HT-29 (cell line): Measurements from ENCODE around the gene RNU6-7. TPM values are rescaled to one million over a fixed set of nuclear protein-coding genes. Genes with fewer than 3 reads are reported as not detected.

ENCODE experiments used
- DNase-seq: peaks from one replicate; pipeline ENCODE4 v3.0.0-alpha.2; 2015; ENCODE audit warnings: low spot score
- total RNA-seq: library from RNA; depleted of rRNA; stranded (reverse); fragments of >200 nt; shearing (Covaris generic); gene quantifications from 2 replicates; pipeline ENCODE4 v1.2.3, GENCODE V29; 2014; rRNA removed

Gene RNU6-7
- total RNA-seq = not detected in 2 replicates

GRCh38 chr14:32201816-32202490, at the start of gene RNU6-7:
Gene RNU6-7 (plus strand): TSS chr14:32202045.
- DNase-seq = no peak

GRCh38 chr14:32166029-32166428, 35.8 kb upstream of the RNU6-7 start:
- no peak for DNase-seq

GRCh38 chr14:32166924-32167323, 34.9 kb upstream of the RNU6-7 start:
- no peak for DNase-seq

GRCh38 chr14:32167907-32168306, 33.9 kb upstream of the RNU6-7 start:
- DNase-seq = no peak

- no peak for DNase-seq
Measured at GRCh38 chr14:32169191-32169590, 32.7 kb upstream of the RNU6-7 start.

GRCh38 chr14:32171469-32171868, 30.4 kb upstream of the RNU6-7 start:
- DNase-seq = no peak

GRCh38 chr14:32183151-32184058, 18.4 kb upstream of the RNU6-7 start:
- DNase-seq = peak; percentile 33

GRCh38 chr14:32185097-32185496, 16.7 kb upstream of the RNU6-7 start:
- no peak for DNase-seq

- no peak for DNase-seq
Measured at GRCh38 chr14:32186248-32186647, 15.6 kb upstream of the RNU6-7 start.

GRCh38 chr14:32189811-32190210, 12.0 kb upstream of the RNU6-7 start:
- DNase-seq = no peak

GRCh38 chr14:32190673-32191072, 11.2 kb upstream of the RNU6-7 start:
- no peak for DNase-seq

GRCh38 chr14:32192712-32193373, 9.0 kb upstream of the RNU6-7 start:
- peak; percentile 23 for DNase-seq

- DNase-seq = no peak
Measured at GRCh38 chr14:32193532-32193931, 8.3 kb upstream of the RNU6-7 start.

- DNase-seq = no peak
Measured at GRCh38 chr14:32195636-32196035, 6.2 kb upstream of the RNU6-7 start.

GRCh38 chr14:32197919-32198318, 3.9 kb upstream of the RNU6-7 start:
- no peak for DNase-seq

GRCh38 chr14:32200368-32201192, 1.3 kb upstream of the RNU6-7 start:
- no peak for DNase-seq

GRCh38 chr14:32201193-32201815, 541 bp upstream of the RNU6-7 start:
- peak; percentile 73 for DNase-seq

GRCh38 chr14:32202491-32202997, 699 bp downstream of the RNU6-7 start:
- peak; percentile 57 for DNase-seq

GRCh38 chr14:32202998-32203882, 1.4 kb downstream of the RNU6-7 start, which contains the start of gene RNU6-8:
Gene RNU6-8 (minus strand): TSS chr14:32203269.
- peak; percentile 82 for DNase-seq
